HEK293 (cell line): ENCODE results near the gene LRCH1.

Source experiments
- CTCF ChIA-PET: fragments of 350-600 bp; formaldehyde crosslinking; extraction: SDS; loops from one replicate; lab custom pipeline; 2021; ENCODE audit warnings: antibody characterized with exemption; lab: Yijun Ruan, JAX
- POLR2A ChIA-PET: fragments of 300-600 bp; formaldehyde crosslinking; extraction: SDS; loops from one replicate; lab custom pipeline; 2020; ENCODE audit warnings: antibody characterized with exemption, inconsistent platforms; lab: Yijun Ruan, JAX
- H3K27ac ChIP-seq: fragments of 200-500 bp; sonication (Bioruptor generic); 2 replicates; pipeline ENCODE4 v1.5.1; 2014; ENCODE audit warnings: low read depth, low read length, control low read depth, inconsistent platforms; ENCODE audit errors: extremely low read depth
- H3K36me3 ChIP-seq, 2 experiments: fragments of 200-500 bp in 1 of 2; sonication (Bioruptor generic) in 1 of 2; 1 replicate in 1 of 2; 2 replicates in 1 of 2; pipeline ENCODE4 v1.5.1; 2014 to 2017; ENCODE audit warnings: inconsistent platforms in 2 of 2, low read length in 2 of 2; ENCODE audit not compliant: control insufficient read depth in 2 of 2, insufficient read depth in 1 of 2
- H3K4me1 ChIP-seq: fragments of 200-500 bp; sonication (Bioruptor generic); 2 replicates; pipeline ENCODE4 v1.5.1; 2014; ENCODE audit warnings: mild to moderate bottlenecking, low read length, inconsistent platforms; ENCODE audit not compliant: control insufficient read depth, insufficient read depth
- H3K4me3 ChIP-seq: 2 replicates; pipeline ENCODE4 v1.5.1; 2011; ENCODE audit warnings: low read depth, mild to moderate bottlenecking, control low read depth, low read length, moderate library complexity
- H3K9me3 ChIP-seq: fragments of 200-500 bp; sonication (Bioruptor generic); 2 replicates; pipeline ENCODE4 v1.5.1; 2014; ENCODE audit warnings: low read depth, low read length, inconsistent platforms; ENCODE audit not compliant: control insufficient read depth, insufficient read depth
- EGR2 ChIP-seq: fragments of 450-650 bp; formaldehyde crosslinking; IDR thresholded peaks from 2 replicates; pipeline ENCODE4 v1.5.1; 2016; ENCODE audit warnings: low read depth, missing biosample characterization, missing genetic modification characterization
- GFI1B ChIP-seq: fragments of 450-650 bp; formaldehyde crosslinking; IDR thresholded peaks from 2 replicates; pipeline ENCODE4 v1.5.1; 2016; ENCODE audit warnings: missing biosample characterization, missing genetic modification characterization
- GLIS1 ChIP-seq: fragments of 450-650 bp; formaldehyde crosslinking; IDR thresholded peaks from 2 replicates; pipeline ENCODE4 v1.5.1; 2016; ENCODE audit warnings: missing biosample characterization, missing genetic modification characterization
- MEIS1 ChIP-seq: sonication (generic); formaldehyde crosslinking; IDR thresholded peaks from 2 replicates; pipeline ENCODE4 v1.8.1; 2022; ENCODE audit warnings: missing genetic modification reagents, mild to moderate bottlenecking, borderline replicate concordance
- MYNN ChIP-seq: fragments of 450-650 bp; formaldehyde crosslinking; IDR thresholded peaks from 2 replicates; pipeline ENCODE4 v1.5.1; 2016; ENCODE audit warnings: missing biosample characterization, missing genetic modification characterization, borderline replicate concordance
- PBX3 ChIP-seq: sonication (generic); formaldehyde crosslinking; IDR thresholded peaks from 2 replicates; pipeline ENCODE4 v1.8.1; 2022; ENCODE audit warnings: mild to moderate bottlenecking, moderate library complexity, missing genetic modification reagents
- ZBTB44 ChIP-seq: fragments of 450-650 bp; IDR thresholded peaks from 2 replicates; pipeline ENCODE4 v1.5.1; 2018; ENCODE audit warnings: missing biosample characterization, mild to moderate bottlenecking, missing genetic modification characterization
- ZBTB49 ChIP-seq: fragments of 450-650 bp; formaldehyde crosslinking; IDR thresholded peaks from 2 replicates; pipeline ENCODE4 v1.5.1; 2016; ENCODE audit warnings: missing biosample characterization, missing genetic modification characterization, low read depth
- ZNF19 ChIP-seq: fragments of 450-650 bp; formaldehyde crosslinking; IDR thresholded peaks from 2 replicates; pipeline ENCODE4; 2016; ENCODE audit warnings: missing biosample characterization, missing genetic modification characterization, low read depth
- ZNF211 ChIP-seq: fragments of 450-650 bp; formaldehyde crosslinking; IDR thresholded peaks from 2 replicates; pipeline ENCODE4 v1.5.1; 2016; ENCODE audit warnings: low read depth, missing biosample characterization, missing genetic modification characterization
- ZNF26 ChIP-seq: fragments of 450-650 bp; formaldehyde crosslinking; IDR thresholded peaks from 2 replicates; pipeline ENCODE4 v1.5.1; 2016; ENCODE audit warnings: missing biosample characterization, missing genetic modification characterization
- ZNF274 ChIP-seq, 2 experiments: fragments of 200-500 bp in 1 of 2; fragments of 450-650 bp in 1 of 2; sonication (Bioruptor generic) in 1 of 2; formaldehyde crosslinking in 1 of 2; IDR thresholded peaks; 2 replicates each; pipeline versions ENCODE4 v1.5.1 to v1.6.1; 2014 to 2016; ENCODE audit warnings: borderline replicate concordance in 1 of 2, inconsistent platforms in 1 of 2, low read length in 1 of 2, missing biosample characterization in 1 of 2, missing genetic modification characterization in 1 of 2
- ZNF292 ChIP-seq: fragments of 450-650 bp; formaldehyde crosslinking; IDR thresholded peaks from 2 replicates; pipeline ENCODE4 v1.5.1; 2016; ENCODE audit warnings: low read depth, missing biosample characterization, missing genetic modification characterization, borderline replicate concordance
- ZNF426 ChIP-seq: fragments of 450-650 bp; formaldehyde crosslinking; IDR thresholded peaks from 2 replicates; pipeline ENCODE4 v1.5.1; 2017; ENCODE audit warnings: missing biosample characterization, missing genetic modification characterization, mild to moderate bottlenecking, inconsistent platforms, moderate library complexity
- ZNF513 ChIP-seq: fragments of 450-650 bp; IDR thresholded peaks from 2 replicates; pipeline ENCODE4 v1.5.1; 2018; ENCODE audit warnings: missing biosample characterization, missing genetic modification characterization
- ZNF544 ChIP-seq: fragments of 450-650 bp; formaldehyde crosslinking; IDR thresholded peaks from 2 replicates; pipeline ENCODE4 v1.5.0; 2017; ENCODE audit warnings: missing biosample characterization, missing genetic modification characterization
- ZNF596 ChIP-seq: fragments of 450-650 bp; IDR thresholded peaks from 2 replicates; pipeline ENCODE4 v1.5.0; 2018; ENCODE audit warnings: missing biosample characterization, mild to moderate bottlenecking, missing genetic modification characterization, moderate library complexity
- ZNF629 ChIP-seq: fragments of 450-650 bp; formaldehyde crosslinking; IDR thresholded peaks from 2 replicates; pipeline ENCODE4 v1.5.1; 2017; ENCODE audit warnings: missing biosample characterization, missing genetic modification characterization
- ZSCAN18 ChIP-seq: fragments of 450-650 bp; formaldehyde crosslinking; IDR thresholded peaks from 2 replicates; pipeline ENCODE4 v1.5.1; 2016; ENCODE audit warnings: missing biosample characterization, missing genetic modification characterization
- ZSCAN30 ChIP-seq: fragments of 450-650 bp; IDR thresholded peaks from 2 replicates; pipeline ENCODE4 v1.5.1; 2018; ENCODE audit warnings: missing biosample characterization, mild to moderate bottlenecking, missing genetic modification characterization, moderate library complexity

The LRCH1 gene

GRCh38 chr13:46749951-46750350 lies 197.0 kb downstream of the LRCH1 start (continued):
- TF ChIP-seq ZNF629 (tag by site-specific recombination): no peak
- no peak for TF ChIP-seq ZNF26 (tag by site-specific recombination)
- TF ChIP-seq, all 188 proteins: peak for 0

- Histone ChIP-seq H3K4me1 (no peaks in the 10 kb centered on the region), H3K4me3 (no peak overlapping the region), H3K9me3 (no peaks in the 10 kb centered on the region), H3K27ac (no peak overlapping the region), H3K36me3 (peaks cover 0 to 29% of the 10 kb centered on the region in 2 experiments; a peak in 2 of 3 replicates)
- POLR2A ChIA-PET: no interaction called here
- CTCF ChIA-PET: interaction anchor here (0.7 kb wide), 1 partner anchor 12 kb away, joined by 6 read pairs; no protein-coding TSS in a partner anchor
- TF ChIP-seq ZNF544 (tag by site-specific recombination): no peak
- no peak for TF ChIP-seq GLIS1 (tag by site-specific recombination)
- no peak for TF ChIP-seq ZNF211 (tag by site-specific recombination)
- TF ChIP-seq ZNF274 (IDR thresholded peaks at IDR 0.05; ENCODE audit: low read length): no peak
- no peak for TF ChIP-seq ZNF274 (tag by site-specific recombination; IDR thresholded peaks at IDR 0.05; ENCODE audit: borderline replicate concordance)
These were observed 199.1 kb downstream of the LRCH1 start for GRCh38 chr13:46751811-46752635.

GRCh38 chr13:46753137-46753536 lies 200.2 kb downstream of the LRCH1 start:
- no peak overlapping the region for H3K27ac ChIP-seq
- POLR2A ChIA-PET: no interaction called here
- TF ChIP-seq MYNN (no peak), ZSCAN18 (tag by site-specific recombination) (no peak), ZNF292 (no peak), ZNF426 (tag by site-specific recombination) (no peak), MEIS1 (no peak), ZNF513 (tag by site-specific recombination) (no peak), ZBTB49 (no peak), ZNF596 (tag by site-specific recombination) (no peak), ZBTB44 (tag by site-specific recombination) (no peak), ZNF629 (tag by site-specific recombination) (no peak), EGR2 (no peak), PBX3 (CRISPR knock-in tag) (no peak), GFI1B (tag by site-specific recombination) (no peak), ZNF19 (no peak), ZSCAN30 (tag by site-specific recombination) (no peak)
- TF ChIP-seq, all 188 proteins: peak for 0
- CTCF ChIA-PET: no interaction called here
- no peaks in the 10 kb centered on the region for H3K4me1 ChIP-seq
- H3K4me3 ChIP-seq: no peak overlapping the region
- peaks cover 0 to 26% of the 10 kb centered on the region in 2 experiments; a peak in 1 of 3 replicates for H3K36me3 ChIP-seq
- no peaks in the 10 kb centered on the region for H3K9me3 ChIP-seq
